GM12878 (cell line): ENCODE data around the gene LCE6A. TPM values are rescaled to one million over a fixed set of nuclear protein-coding genes. Genes with fewer than 3 reads are reported as not detected.

Source experiments
- ATAC-seq: fragments of 200-7000 bp; cut with Tn5 transposase; 3 replicates; pipeline ENCODE4 v1.9.1; 2020; ENCODE audit warnings: mild to moderate bottlenecking, moderate library complexity
- BruUV-seq: library from RNA; stranded (reverse); fragments of 400-500 nt; replicated peaks from 2 replicates; lab custom pipeline; 2021; lab: Mats Ljungman, UMichigan
- CTCF ChIA-PET: fragments of 300-600 bp; sonication (Branson Sonifier 250); formaldehyde crosslinking; extraction: SDS; loops from one replicate; lab custom pipeline; 2021; ENCODE audit warnings: inconsistent platforms; lab: Yijun Ruan, JAX
- POLR2A ChIA-PET: fragments of 350-600 bp; formaldehyde crosslinking; extraction: SDS; loops from one replicate; lab custom pipeline; 2021; ENCODE audit warnings: inconsistent platforms; lab: Charles Lee
- RAD21 ChIA-PET: fragments of 300-600 bp; sonication (Branson Sonifier 250); formaldehyde crosslinking; loops from one replicate; lab custom pipeline; 2023; ENCODE audit warnings: antibody characterized with exemption; ENCODE audit not compliant: unreplicated experiment; lab: Charles Lee
- SMC1A ChIA-PET: fragments of 300-600 bp; sonication (Branson Sonifier 250); formaldehyde crosslinking; loops from one replicate; lab custom pipeline; 2023; ENCODE audit not compliant: unreplicated experiment, uncharacterized antibody; lab: Charles Lee
- DNase-seq: peaks from one replicate; pipeline ENCODE4 v3.0.0-alpha.2; 2011; ENCODE audit warnings: low read depth, low spot score
- FAIRE-seq: peaks from 3 replicates; lab custom pipeline; 2011; peaks lifted over from hg19 to GRCh38; lab: Jason Lieb, UNC
- H2AFZ ChIP-seq: 2 replicates; pipeline ENCODE4 v1.6.0; 2011; ENCODE audit warnings: low read depth, low read length, control low read depth; ENCODE audit not compliant: control insufficient read depth
- H3K27ac ChIP-seq: 2 replicates; pipeline ENCODE4 v1.5.1; 2011; ENCODE audit warnings: control low read depth; ENCODE audit not compliant: control insufficient read depth, insufficient read depth
- H3K27me3 ChIP-seq, 2 experiments: replicated peaks in 1 of 2; 2 replicates each; pipeline versions ENCODE4 v1.6.0 to v1.6.1; 2011; ENCODE audit warnings: low read length in 1 of 2; ENCODE audit not compliant: control insufficient read depth in 2 of 2, insufficient read depth in 2 of 2
- H3K36me3 ChIP-seq, 2 experiments: 2 replicates each; pipeline ENCODE4 v1.5.1; 2011; ENCODE audit warnings: low read length in 1 of 2; ENCODE audit not compliant: control insufficient read depth in 2 of 2, insufficient read depth in 2 of 2
- H3K4me1 ChIP-seq: 2 replicates; pipeline ENCODE4 v1.6.1; 2011; ENCODE audit warnings: mild to moderate bottlenecking, low read length, moderate library complexity, mixed read lengths; ENCODE audit not compliant: control insufficient read depth, insufficient read depth
- H3K4me2 ChIP-seq: 2 replicates; pipeline ENCODE4 v1.6.0; 2011; ENCODE audit warnings: control low read depth; ENCODE audit not compliant: control insufficient read depth, insufficient read depth
- H3K4me3 ChIP-seq: fragments of 200-600 bp; sonication (generic); 2 replicates; pipeline ENCODE4 v1.5.1; 2016
- H3K79me2 ChIP-seq: 2 replicates; pipeline ENCODE4 v1.6.0; 2011; ENCODE audit warnings: low read length; ENCODE audit not compliant: control insufficient read depth, insufficient read depth
- H3K9ac ChIP-seq: 2 replicates; pipeline ENCODE4 v1.8.0; 2011; ENCODE audit warnings: low read length, control low read depth, mixed read lengths; ENCODE audit not compliant: control insufficient read depth, insufficient read depth
- H3K9me3 ChIP-seq: replicated peaks from 3 replicates; pipeline ENCODE4 v1.5.1; 2011; ENCODE audit warnings: mild to moderate bottlenecking, low read length; ENCODE audit not compliant: control insufficient read depth, insufficient read depth
- H4K20me1 ChIP-seq: 2 replicates; pipeline ENCODE4 v1.6.0; 2011; ENCODE audit not compliant: control insufficient read depth, insufficient read depth
- FOS ChIP-seq: IDR thresholded peaks from 3 replicates; pipeline ENCODE4 v1.6.1; 2011; ENCODE audit warnings: borderline replicate concordance; ENCODE audit not compliant: insufficient read length; ENCODE audit errors: extremely low read depth
- GABPA ChIP-seq: IDR thresholded peaks from 2 replicates; pipeline ENCODE4 v1.6.1; 2014; ENCODE audit warnings: antibody characterized with exemption, low read depth, mild to moderate bottlenecking, inconsistent platforms
- HDAC6 ChIP-seq: fragments of 200-600 bp; sonication (generic); IDR thresholded peaks from one replicate; pipeline ENCODE4 v1.8.0; 2017; ENCODE audit warnings: antibody characterized with exemption; ENCODE audit not compliant: unreplicated experiment
- IKZF2 ChIP-seq, 2 experiments: fragments of 450-650 bp; IDR thresholded peaks; 2 replicates each; pipeline ENCODE4 v1.6.1; 2017; ENCODE audit warnings: mild to moderate bottlenecking in 2 of 2, moderate library complexity in 2 of 2
- IRF4 ChIP-seq: IDR thresholded peaks from 2 replicates; pipeline ENCODE4 v1.6.1; 2011; ENCODE audit warnings: low read depth, low read length
- KAT2A ChIP-seq: conservative IDR thresholded peaks from 2 replicates; pipeline ENCODE4 v1.6.1; 2011; ENCODE audit warnings: low read depth, low read length; ENCODE audit not compliant: control insufficient read depth
- MTA2 ChIP-seq: fragments of 450-650 bp; IDR thresholded peaks from 2 replicates; pipeline ENCODE4 v1.6.1; 2016; ENCODE audit warnings: low read depth, mild to moderate bottlenecking, moderate library complexity
- NFYA ChIP-seq: IDR thresholded peaks from 2 replicates; pipeline ENCODE4 v1.6.1; 2011; ENCODE audit warnings: low read depth, mild to moderate bottlenecking, low read length, improper control_type of control experiment, borderline replicate concordance
- REST ChIP-seq: IDR thresholded peaks from 2 replicates; pipeline ENCODE4 v1.6.1; 2012; ENCODE audit warnings: mild to moderate bottlenecking, low read depth, low read length
- SMAD1 ChIP-seq: fragments of 450-650 bp; IDR thresholded peaks from 2 replicates; pipeline ENCODE4 v1.6.1; 2018; ENCODE audit warnings: mild to moderate bottlenecking, low read depth; ENCODE audit not compliant: partially characterized antibody
- SMC3 ChIP-seq: IDR thresholded peaks from 2 replicates; pipeline ENCODE4 v1.6.1; 2011; ENCODE audit warnings: low read length, improper control_type of control experiment, borderline replicate concordance
- STAT1 ChIP-seq: fragments of 450-650 bp; conservative IDR thresholded peaks from 2 replicates; pipeline ENCODE4 v1.6.1; 2014; ENCODE audit warnings: antibody characterized with exemption, mild to moderate bottlenecking
- STAT3 ChIP-seq: IDR thresholded peaks from 2 replicates; pipeline ENCODE4 v1.6.1; 2011; ENCODE audit warnings: low read depth, low read length, improper control_type of control experiment
- TAF1 ChIP-seq: IDR thresholded peaks from 2 replicates; pipeline ENCODE4 v1.6.1; 2011; ENCODE audit warnings: mild to moderate bottlenecking, low read depth, low read length, borderline replicate concordance
- ZZZ3 ChIP-seq: IDR thresholded peaks from 2 replicates; pipeline ENCODE4 v1.6.1; 2011; ENCODE audit warnings: low read depth; ENCODE audit not compliant: control insufficient read depth, insufficient read length
- WGBS: methylation state at CpG from one replicate; pipeline ENCODE4 v1.1.6; 2016; ENCODE audit warnings: low lambda C conversion rate; ENCODE audit not compliant: insufficient replicate concordance, insufficient coverage; ENCODE audit errors: missing lambda C conversion rate; 5-methylcytosine and 5-hydroxymethylcytosine counted together
- in situ Hi-C: fragments of 300-500 bp; cut with MboI; formaldehyde crosslinking; loops from 9 replicates; pipeline ENCODE4 v1.14.3; 2018; ENCODE audit warnings: mixed read lengths
- intact Hi-C: fragments of 100-400 bp; cut with micrococcal nuclease; formaldehyde crosslinking; loops from one replicate; pipeline ENCODE4 v1.14.2; 2022; ENCODE audit not compliant: unreplicated experiment
- polyA plus RNA-seq, 11 experiments: library from polyadenylated mRNA; depleted of rRNA in 4 of 11; unstranded in 6 of 11; stranded (reverse) in 5 of 11; fragments of >200 nt; fragmentation: Nextera tagmentation in 4 of 11; fragmentation: Illumina TruSeq in 1 of 11; extraction: Ambion mirVana in 4 of 11; extraction: Trizol in 1 of 11; gene quantifications; 1 replicate in 1 of 11; 2 replicates in 10 of 11; pipeline versions ENCODE4 v1.2.1 to v1.2.3, GENCODE V29; 2011 to 2016; ENCODE audit warnings: inconsistent platforms in 2 of 11, missing spikeins in 2 of 11, low read depth in 1 of 11
- total RNA-seq, 4 experiments: library from RNA; depleted of rRNA in 3 of 4; stranded (reverse); fragments of >200 nt in 3 of 4; fragmentation: Illumina TruSeq in 1 of 4; extraction: Trizol in 1 of 4; gene quantifications; 2 replicates each; pipeline versions ENCODE4 v1.2.1 to v1.2.3, GENCODE V29; 2013 to 2021

Gene LCE6A
- total and polyA plus RNA-seq, 10 of the 15 experiments (the other 5 are each of a cell fraction or from before 2014, with no cell fraction given): 0.45 TPM; not detected in 9

DNA sequence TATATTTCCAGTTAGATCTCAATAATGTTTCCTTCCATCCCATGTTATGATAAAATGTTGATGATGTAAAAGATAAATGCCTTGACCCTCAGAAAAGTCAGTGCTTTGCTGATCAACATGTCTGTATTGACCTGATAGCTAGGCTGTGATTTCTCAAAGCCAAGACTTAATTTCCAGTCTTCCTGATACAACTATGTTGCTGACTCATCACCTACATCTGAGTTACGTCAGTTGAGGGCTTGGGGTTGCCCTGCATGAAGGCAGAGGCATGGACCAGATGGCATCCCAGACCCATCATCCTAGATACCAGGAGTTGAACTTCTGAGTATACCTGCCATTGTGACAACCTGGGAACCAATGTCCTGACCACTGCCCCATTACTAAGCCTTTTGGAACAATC is 41.3 kb upstream of the LCE6A start:
- Histone ChIP-seq H3K27me3 (no peaks in the 10 kb centered on the region), H3K4me1 (no peaks in the 10 kb centered on the region), H3K79me2 (no peaks in the 10 kb centered on the region), H3K9ac (no peak overlapping the region), H3K9me3 (no peaks in the 10 kb centered on the region), H3K4me3 (no peak overlapping the region), H4K20me1 (no peaks in the 10 kb centered on the region), H3K4me2 (no peak overlapping the region), H3K36me3 (no peaks in the 10 kb centered on the region), H3K27ac (no peak overlapping the region), H2AFZ (no peak overlapping the region)
- SMC1A ChIA-PET: no interaction called here
- DNase-seq (no peak), ATAC-seq (no peak), FAIRE-seq (no peak)
- in situ Hi-C loops (no loop called here), intact Hi-C loops (no loop called here)
- WGBS: 0% methylated on average over 1 of the region's 1 CpG
- TF ChIP-seq IKZF2 (IDR thresholded peaks at IDR 0.05) (no peak), REST (no peak), FOS (no peak), IRF4 (no peak), KAT2A (no peak), STAT1 (no peak), TAF1 (no peak), MTA2 (no peak), ZZZ3 (no peak), STAT3 (no peak), HDAC6 (no peak), NFYA (no peak), SMC3 (no peak), GABPA (no peak), SMAD1 (no peak)
- RAD21 ChIA-PET: interaction anchor here (1.1 kb wide), 1 partner anchor 14 kb away, joined by 3 read pairs; no protein-coding TSS in a partner anchor
- CTCF ChIA-PET: interaction anchor here (0.9 kb wide), 1 partner anchor 69 kb away, joined by 3 read pairs; no protein-coding TSS in a partner anchor
- no TSS peak for BruUV-seq
- POLR2A ChIA-PET: no interaction called here
